WI38 (cell line): ENCODE results near the gene EBI3.
"Not testable (repeated sequence)": the region's sequence is repeated elsewhere in the genome, so short reads cannot be mapped to it uniquely, and the experiment has no call there.

Source experiments
- H3K4me3 ChIP-seq: 2 replicates; pipeline ENCODE4 v1.5.1; 2011; ENCODE audit warnings: low read depth, mild to moderate bottlenecking, control low read depth, low read length
- TF ChIP-seq, protein P1 (sequence below): IDR thresholded peaks from 2 replicates; pipeline ENCODE4 v1.5.1; 2012; ENCODE audit warnings: low read depth, mild to moderate bottlenecking, control low read depth, low read length

EBI3 gene

DNA sequence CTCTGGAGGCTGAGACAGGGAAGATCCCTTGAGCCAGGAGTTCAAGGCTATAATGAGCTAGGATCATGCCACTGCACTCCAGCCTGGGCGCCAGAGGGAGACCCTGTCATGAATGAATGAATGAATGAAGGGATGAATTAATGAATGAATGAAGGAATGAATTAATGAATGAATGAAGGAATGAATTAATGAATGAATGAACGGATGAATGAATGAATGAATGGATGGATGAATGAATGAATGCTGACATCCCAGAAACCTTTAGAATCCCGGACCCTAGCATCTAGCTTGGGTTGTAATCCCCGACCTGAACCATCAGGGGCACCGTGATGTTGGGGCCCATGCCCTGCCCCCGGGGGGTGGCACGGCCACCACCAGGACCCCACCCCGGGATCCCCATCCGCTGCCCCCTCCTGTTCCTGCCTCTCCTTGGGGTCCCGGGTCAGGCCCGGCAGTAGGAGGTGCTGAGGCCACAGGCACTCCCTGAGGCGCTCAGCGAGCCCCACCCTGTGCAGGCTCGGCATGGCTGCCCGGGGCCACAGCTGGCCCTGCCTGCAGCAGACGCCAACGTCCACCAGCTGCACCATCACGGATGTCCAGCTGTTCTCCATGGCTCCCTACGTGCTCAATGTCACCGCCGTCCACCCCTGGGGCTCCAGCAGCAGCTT is 3.4 kb downstream of the EBI3 start:
- no peak overlapping the region for H3K4me3 ChIP-seq
- TF ChIP-seq, protein P1, sequence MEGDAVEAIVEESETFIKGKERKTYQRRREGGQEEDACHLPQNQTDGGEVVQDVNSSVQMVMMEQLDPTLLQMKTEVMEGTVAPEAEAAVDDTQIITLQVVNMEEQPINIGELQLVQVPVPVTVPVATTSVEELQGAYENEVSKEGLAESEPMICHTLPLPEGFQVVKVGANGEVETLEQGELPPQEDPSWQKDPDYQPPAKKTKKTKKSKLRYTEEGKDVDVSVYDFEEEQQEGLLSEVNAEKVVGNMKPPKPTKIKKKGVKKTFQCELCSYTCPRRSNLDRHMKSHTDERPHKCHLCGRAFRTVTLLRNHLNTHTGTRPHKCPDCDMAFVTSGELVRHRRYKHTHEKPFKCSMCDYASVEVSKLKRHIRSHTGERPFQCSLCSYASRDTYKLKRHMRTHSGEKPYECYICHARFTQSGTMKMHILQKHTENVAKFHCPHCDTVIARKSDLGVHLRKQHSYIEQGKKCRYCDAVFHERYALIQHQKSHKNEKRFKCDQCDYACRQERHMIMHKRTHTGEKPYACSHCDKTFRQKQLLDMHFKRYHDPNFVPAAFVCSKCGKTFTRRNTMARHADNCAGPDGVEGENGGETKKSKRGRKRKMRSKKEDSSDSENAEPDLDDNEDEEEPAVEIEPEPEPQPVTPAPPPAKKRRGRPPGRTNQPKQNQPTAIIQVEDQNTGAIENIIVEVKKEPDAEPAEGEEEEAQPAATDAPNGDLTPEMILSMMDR = no peak

DNA sequence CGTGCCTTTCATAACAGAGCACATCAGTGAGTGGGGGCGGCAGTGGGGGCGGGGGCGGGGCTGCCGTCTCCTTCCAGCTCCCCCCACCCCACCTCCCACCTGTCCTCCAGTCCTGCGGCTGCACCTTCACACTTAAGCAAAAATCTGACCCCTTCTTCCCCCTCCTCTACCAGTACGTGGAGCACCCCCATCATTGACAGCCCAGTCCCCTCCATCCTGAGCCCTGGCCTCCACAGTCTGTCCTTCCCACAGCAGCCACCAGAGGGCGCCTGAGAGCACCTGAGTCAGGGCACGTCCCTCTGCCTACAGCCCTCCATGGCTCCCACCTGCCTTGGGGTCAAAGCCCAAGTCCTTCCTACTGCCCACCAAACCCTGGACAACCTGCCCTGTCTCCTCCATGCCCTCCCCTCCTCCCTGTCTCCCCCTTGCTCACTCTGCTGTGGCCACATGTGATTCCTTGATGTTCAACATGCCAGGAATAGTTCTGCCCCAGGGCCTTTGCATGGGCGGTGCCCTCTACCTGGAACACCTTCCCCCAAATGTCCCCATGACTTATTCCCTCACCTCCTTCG is 4.0 kb downstream of the EBI3 start:
- TF ChIP-seq, protein P1 = peak; percentile 68
- H3K4me3 ChIP-seq = no peak overlapping the region

GRCh38 chr19:4234142-4234861 is 5.0 kb downstream of the EBI3 start:
- H3K4me3 ChIP-seq = no peak overlapping the region
- TF ChIP-seq, protein P1 = no peak

- no peak overlapping the region for H3K4me3 ChIP-seq
- TF ChIP-seq, protein P1 = no peak
Measured at GRCh38 chr19:4234862-4235201, 5.5 kb downstream of the EBI3 start.

GRCh38 chr19:4237510-4237909 is 8.2 kb downstream of the EBI3 start:
- H3K4me3 ChIP-seq = not testable (repeated sequence)

GRCh38 chr19:4238831-4239230 is 9.5 kb downstream of the EBI3 start:
- TF ChIP-seq, protein P1 = no peak
- H3K4me3 ChIP-seq = no peak overlapping the region

GRCh38 chr19:4241824-4242430 is 12.6 kb downstream of the EBI3 start:
- TF ChIP-seq, protein P1 = no peak
- no peak overlapping the region for H3K4me3 ChIP-seq

DNA sequence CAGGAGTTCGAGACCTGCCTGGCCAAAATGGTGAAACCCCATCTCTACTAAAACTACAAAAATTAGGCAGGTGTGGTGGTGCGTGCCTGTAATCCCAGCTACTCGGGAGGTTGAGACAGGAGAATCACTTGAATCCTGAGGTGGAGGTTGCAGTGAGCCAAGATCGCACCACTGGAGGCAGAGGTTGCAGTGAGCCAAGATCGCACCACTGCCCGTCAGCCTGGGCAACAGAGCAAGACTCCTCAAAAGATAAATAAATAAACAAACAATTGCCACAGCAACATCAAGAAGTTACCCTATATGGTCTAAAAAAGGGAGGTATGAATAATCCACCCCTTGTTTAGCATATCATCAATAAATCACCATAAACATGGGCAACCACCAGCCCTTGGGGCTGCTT is 16.6 kb downstream of the EBI3 start:
- H3K4me3 ChIP-seq = not testable (repeated sequence)
